Non-pigmented ciliary epithelial cell (primary cell): ENCODE results near the gene SEMA6A.

Experiments
- DNase-seq: peaks from one replicate; pipeline ENCODE4 v3.0.0-alpha.2; 2010; ENCODE audit warnings: low read depth

The SEMA6A gene

DNA sequence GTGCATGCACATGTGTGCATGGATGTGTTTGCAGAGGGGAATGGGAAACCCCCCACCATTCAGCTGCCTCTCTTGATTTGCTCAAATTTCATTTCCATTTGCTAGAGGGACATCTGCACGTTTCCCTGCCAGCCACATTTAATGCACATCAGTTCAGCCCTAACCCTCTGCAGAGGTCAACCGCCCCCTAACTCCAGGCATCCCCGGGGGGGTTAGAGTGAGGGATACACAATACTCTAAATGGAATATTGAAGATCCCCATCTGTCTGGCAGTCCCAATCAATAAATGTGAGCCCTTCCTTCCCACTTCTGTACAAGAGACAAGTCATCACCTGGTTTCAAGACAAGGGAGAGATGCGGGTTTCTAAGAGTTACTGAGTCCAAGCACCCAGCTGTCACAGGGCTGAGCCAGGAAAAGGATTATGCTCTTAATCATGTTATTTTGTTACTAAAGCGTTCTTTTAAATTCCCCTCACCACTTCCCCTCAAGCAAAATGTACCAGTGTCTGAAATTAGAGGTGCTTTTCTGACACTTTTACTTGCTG lies 134.1 kb downstream of the SEMA6A start:
- DNase-seq = no peak

DNA sequence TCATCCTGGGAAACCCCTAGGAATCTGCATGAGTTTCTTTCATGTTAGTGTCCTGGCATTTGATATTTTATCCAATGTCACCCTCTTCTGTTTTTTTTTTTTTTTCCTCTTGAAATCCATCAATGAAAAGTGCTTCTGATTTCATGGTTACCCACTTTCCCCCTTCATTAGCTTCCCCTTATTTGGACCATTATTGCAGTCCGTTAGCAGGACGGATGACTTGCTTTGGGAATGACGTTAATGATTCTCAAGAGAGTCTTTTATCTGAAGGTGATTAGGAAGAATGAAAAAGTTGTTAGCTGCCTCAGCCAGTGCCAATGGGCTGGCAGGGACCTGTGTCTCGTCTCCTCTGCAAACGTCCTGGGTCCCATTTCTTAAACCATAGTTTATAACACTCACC lies 134.7 kb downstream of the SEMA6A start:
- no peak for DNase-seq

- no peak for DNase-seq
Measured at GRCh38 chr5:116438979-116439554, 135.6 kb downstream of the SEMA6A start.

DNA sequence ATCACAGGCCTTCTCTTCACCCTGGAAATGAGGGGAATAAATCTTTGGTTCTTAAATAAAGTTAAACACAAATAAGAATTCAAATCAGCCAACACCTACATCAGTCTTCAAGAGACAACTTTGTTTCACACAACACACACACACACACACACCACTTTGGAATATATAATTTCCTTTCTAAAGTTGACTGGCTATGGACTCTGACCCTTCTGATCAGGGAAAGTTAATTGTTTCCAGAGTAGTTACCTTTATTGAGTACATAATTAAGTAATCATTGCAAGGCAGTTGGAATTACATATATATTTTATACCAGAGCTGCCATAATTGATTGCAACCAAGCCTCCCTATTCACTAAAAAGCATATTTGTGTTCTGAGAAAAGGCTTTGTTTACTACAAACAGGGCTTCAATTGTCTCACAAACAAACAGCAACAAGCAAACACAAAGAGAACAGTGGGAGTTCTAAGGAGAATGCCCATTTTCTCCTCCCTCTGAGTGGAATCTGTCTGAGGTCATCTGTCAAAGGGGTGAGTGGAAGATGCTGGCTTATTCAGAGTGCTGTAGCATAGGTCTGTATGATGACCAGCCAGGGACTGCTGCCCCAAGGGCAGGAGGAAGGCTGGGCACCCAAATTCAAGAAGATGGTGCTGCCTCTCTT lies 136.6 kb downstream of the SEMA6A start:
- DNase-seq = no peak

- DNase-seq = no peak
Measured at GRCh38 chr5:116437351-116437705, 137.3 kb downstream of the SEMA6A start.

GRCh38 chr5:116436674-116437350 lies 137.8 kb downstream of the SEMA6A start:
- no peak for DNase-seq

DNA sequence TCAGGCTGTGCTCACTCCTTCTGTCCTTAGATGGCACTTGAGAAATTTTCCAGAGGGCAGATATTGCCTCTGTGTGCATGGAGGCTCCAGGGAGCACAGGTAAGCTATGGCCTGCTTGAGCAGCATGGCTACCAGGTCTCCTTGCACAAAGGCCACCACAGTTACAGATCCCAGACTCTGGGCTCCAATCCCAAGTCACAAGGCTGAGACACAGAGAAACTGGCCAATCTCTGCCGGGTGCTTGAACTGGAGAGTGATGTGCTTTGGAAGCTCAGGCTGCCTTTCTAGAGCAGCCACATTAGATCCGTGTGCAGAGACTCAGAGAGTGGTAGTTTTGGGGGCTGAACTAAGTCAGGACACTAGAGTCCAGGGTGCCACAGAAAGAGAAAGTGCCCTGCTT lies 145.7 kb downstream of the SEMA6A start:
- no peak for DNase-seq

- DNase-seq = no peak
Measured at GRCh38 chr5:116428413-116428812, 146.2 kb downstream of the SEMA6A start.

DNA sequence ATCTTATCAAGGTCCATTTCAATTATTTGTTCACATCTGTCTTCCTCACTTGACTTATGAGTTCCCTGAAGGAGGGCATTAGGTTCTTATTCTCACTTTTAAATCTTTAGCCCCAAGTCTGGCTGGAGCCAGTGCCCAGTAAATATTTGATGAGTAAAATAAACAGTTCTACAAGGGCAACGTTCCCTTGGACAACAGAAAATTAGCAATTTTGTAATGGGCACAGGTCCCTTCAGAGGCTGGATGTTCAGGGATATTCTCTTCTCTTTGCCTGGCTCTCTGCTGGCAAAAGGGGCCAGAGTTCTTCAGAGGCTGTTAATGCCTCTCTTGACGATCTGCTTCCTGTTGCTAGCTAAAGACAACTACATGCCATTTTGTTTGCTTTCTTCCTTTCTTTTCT lies 149.7 kb downstream of the SEMA6A start:
- DNase-seq = no peak

GRCh38 chr5:116424258-116424615 lies 150.4 kb downstream of the SEMA6A start:
- DNase-seq = no peak

- DNase-seq = no peak
Measured at GRCh38 chr5:116423587-116424257, 150.9 kb downstream of the SEMA6A start.

DNA sequence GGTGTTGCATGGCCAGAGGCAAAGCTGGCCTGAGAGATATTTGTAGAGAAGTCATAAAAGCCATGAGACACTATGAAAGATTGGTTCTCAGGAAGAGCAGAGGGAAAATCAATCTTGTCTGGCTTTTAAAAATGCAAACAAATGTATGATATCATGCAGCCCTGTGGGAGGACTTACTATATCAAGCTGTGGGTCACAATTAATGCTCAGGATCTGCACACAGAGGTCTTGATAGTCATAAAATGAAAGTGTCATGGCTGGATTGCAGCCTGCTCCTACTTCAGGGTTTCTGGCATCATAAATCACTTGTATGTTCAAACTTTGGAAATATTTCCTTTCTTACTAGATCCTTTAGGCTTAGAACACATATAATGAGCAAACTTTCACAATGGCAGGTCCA lies 151.5 kb downstream of the SEMA6A start:
- DNase-seq = no peak

DNA sequence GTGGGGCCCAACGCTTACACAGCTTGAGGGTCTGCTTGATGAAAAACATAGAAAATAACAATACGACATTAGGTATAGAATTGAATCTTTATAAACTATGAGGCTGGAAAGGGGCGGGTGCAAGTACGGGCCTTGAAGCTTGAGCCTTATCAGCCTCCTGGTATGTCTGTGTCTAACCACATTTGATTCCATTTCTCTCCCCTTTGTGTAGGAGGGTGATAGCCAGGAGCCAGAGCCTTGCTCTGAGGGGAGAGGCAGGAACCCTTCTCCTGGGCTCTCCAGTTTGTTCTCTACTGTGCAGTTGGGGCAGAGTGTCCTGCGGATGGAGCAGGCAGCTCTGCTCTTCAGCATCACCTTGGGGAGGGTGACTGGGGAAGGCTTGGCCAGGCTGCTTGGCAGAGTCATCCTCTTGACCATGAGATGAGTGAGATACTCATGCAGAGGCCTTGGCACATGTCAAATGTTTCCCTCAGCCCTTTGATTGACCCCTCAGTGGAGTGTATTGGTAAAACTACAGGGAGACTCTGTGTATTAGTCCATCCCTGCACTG lies 153.5 kb downstream of the SEMA6A start:
- DNase-seq = no peak

- no peak for DNase-seq
Measured at GRCh38 chr5:116420540-116420939, 154.1 kb downstream of the SEMA6A start.

- DNase-seq = no peak
Measured at GRCh38 chr5:116419258-116419657, 155.4 kb downstream of the SEMA6A start.

- no peak for DNase-seq
Measured at GRCh38 chr5:116418774-116419173, 155.8 kb downstream of the SEMA6A start.

DNA sequence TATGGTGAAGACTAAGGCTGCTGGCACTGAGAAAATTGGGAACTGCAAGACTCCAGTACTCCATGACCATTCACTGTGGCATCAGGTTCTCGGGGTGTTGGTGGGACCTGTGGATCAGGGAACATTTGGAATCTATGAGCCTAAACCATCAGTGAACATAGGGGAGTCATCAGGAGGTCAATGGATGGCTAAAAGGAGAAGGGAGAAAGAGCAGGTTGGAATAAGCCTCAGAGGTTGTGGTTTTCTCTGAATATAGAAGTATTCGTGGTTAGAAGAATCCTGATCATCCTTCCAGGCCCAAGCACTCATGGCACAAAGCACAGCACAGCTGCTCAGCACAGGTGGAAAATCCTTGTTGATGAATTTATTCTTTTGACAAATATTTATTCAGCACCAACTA lies 156.6 kb downstream of the SEMA6A start:
- DNase-seq = no peak

DNA sequence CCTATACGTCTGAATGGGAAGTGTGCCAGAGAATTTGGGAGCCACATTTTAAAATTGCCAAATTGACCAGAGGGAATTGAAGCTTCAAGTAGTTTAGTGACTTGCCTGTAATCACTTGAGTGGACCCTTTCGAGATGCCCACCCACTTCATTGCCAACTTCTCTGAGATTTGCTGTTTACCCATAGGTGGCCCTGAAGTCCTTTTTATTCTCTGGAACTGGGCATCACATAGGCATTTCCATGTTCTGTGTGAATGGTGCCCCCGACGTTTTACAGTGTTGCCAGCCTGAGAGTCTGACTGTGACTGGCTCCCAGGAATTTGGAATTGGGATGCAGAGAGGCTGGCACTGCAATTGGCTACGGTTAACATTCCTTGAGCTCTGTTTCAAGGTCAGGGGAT lies 158.6 kb downstream of the SEMA6A start:
- DNase-seq = no peak

- DNase-seq = no peak
Measured at GRCh38 chr5:116415182-116415581, 159.4 kb downstream of the SEMA6A start.

DNA sequence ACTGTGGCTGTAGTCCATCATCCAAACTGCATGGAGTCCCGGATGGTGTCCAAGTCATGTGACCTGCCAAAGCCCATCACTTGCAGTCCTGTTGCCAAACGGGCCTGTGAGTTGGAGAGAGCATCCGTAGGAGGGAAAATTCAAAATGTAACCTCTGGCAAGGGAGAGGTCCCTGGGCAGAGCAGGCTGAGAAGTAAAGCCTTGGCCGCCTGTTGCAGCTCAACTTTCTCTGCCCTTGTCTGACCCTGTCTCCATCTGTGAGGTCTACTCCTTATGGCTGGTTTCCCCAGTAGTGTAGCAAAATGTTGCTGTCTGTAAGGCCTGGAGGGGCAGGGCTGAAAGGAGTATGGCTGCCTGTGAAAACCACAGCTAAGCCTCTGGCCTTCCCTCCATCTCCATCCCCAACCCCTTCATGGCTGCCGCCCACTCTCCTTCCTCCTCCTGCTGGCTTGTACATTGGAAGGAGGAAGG lies 163.5 kb downstream of the SEMA6A start:
- DNase-seq = no peak

GRCh38 chr5:116410336-116410890 lies 164.2 kb downstream of the SEMA6A start:
- no peak for DNase-seq

DNA sequence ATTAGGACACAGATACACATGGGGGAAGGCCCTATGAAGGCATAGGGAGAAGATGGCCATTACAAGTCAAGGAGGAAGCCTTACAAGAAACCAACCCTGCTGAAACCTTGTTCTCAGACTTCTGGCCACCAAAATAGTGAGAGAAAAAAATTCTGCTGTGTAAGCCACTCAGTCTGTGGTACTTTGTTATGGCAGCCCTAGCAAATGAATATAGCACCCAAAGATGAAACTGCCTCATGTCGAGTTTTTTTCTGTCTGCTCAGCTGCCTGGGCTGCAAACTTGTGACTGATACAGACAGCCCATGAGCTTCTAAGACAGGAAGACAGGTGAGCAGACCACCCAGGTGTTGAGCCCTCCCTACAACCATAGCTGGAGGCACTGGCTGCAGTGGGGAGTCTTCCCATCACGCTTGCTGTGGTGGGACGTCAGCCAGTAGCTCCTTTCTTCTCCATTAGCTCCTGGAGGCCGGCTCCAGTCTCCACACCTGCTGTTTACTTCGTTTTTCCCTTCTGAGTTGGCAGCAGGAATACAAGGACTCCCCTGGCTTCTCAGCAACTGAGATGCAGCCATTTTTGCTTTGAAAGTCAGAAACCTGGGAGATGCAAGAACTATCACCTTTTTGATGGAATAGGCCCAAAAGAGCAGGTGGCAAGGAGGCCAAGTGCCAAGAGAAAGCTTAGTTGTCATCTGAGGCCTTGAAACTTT lies 164.9 kb downstream of the SEMA6A start:
- no peak for DNase-seq
